Activated CD4-positive, alpha-beta T cell treated with anti-CD3 and anti-CD28 coated beads, Interleukin-2, amount 50 U/mL, for 24 hours (primary cell): ENCODE results near the gene ANP32B.
"Not testable (repeated sequence)": the region's sequence is repeated elsewhere in the genome, so short reads cannot be mapped to it uniquely, and the experiment has no call there.

Experiments used
- DNase-seq, 2 donors: peaks; one replicate each; pipeline ENCODE4 v3.0.0-alpha.2; 2020; ENCODE audit warnings: low read depth in 1 of 2, low spot score in 1 of 2

Gene ANP32B

DNA sequence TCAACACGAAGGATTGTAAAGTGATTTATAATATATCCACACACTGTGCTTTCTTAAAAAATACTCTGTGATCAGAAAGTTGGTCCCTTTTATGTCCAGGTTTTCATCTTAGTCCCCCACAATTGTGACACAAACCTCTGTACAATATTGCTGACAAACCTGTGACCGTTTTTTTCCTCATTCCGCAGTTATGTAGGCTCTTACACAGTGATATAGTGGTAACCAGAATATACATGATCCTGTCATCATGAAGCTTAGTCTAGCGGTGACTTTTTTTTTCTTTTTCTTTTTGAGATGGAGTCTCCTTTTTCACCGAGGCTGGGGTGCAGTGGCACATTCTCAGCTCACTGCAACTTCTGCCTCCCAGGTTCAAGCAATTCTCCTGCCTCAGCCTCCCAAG is 8.7 kb downstream of the ANP32B start:
- no peak for DNase-seq

GRCh38 chr9:97992219-97992618 is 9.1 kb downstream of the ANP32B start:
- DNase-seq, result no peak

GRCh38 chr9:97993000-97993399 is 9.9 kb downstream of the ANP32B start:
- no peak for DNase-seq

DNA sequence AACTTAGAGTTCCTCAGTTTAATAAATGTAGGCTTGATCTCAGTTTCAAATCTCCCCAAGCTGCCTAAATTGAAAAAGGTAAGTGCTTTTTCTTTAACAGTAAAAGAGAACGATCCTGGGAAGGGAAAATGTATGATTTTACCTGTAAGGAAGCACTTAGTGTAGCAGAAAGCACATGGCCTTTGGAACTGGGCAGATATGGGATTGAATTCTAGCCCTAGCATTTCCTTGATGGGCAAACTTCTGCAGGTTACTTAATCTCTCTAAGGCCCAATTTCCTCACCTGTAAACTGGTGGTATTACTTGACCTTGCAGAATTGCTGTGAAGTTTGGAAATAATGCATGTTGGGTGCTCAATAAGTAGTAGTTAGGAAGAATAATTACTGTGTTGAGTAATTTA is 11.6 kb downstream of the ANP32B start:
- DNase-seq, result no peak

- DNase-seq, result not testable (repeated sequence)
Measured at GRCh38 chr9:97996676-97997075, 13.5 kb downstream of the ANP32B start.

GRCh38 chr9:97997330-97998276 is 14.5 kb downstream of the ANP32B start:
- DNase-seq, result no peak

DNA sequence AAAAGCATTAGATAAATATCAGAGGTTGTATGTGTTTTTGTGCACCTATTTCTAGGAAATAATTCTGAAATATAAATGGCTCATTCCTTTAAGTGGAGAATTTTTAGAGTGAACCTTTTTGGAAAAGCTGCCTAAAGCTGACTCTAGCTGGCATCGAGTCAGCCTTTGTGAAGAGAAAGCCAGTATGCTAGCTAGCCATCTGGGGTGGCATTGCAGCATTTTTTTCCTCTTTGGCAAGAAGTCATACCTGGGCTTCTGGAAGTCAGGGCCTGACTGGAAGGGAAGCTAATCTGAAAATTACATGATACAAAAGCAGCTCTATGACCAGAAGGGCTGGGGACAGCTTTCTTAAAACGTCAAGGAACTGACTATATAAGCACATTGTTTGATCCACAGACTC is 19.7 kb downstream of the ANP32B start:
- DNase-seq, result no peak

DNA sequence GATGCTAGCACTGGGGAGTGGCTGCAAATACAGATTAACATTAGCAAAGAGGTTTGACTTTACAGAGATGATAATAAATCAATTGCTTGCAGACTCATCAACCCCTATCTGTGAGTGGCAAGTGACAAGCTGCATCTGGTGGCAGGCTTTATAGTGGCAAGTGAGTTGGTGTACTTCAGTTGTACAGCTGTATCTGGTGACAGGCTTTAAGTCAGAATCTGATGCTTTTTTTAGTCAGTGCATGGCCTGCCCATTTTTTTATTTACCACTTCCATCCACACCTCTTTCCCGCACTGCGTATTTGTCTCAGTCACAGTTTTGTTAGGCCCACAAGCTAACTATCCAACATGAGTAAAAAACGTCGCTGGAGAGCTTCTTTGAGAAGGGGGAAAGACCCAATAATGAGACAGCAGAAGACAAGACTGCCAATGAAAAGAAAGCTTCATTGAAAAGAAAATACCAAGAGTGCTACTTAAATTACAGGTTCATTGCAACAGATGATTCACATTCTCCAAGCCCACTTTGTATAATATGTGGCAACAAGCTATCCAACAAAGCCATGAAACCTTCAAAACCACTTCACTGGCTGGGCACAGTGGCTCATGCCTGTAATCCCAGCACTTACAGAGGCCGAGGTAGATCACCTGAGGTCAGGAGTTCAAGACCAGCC is 23.1 kb downstream of the ANP32B start:
- DNase-seq, result no peak

DNA sequence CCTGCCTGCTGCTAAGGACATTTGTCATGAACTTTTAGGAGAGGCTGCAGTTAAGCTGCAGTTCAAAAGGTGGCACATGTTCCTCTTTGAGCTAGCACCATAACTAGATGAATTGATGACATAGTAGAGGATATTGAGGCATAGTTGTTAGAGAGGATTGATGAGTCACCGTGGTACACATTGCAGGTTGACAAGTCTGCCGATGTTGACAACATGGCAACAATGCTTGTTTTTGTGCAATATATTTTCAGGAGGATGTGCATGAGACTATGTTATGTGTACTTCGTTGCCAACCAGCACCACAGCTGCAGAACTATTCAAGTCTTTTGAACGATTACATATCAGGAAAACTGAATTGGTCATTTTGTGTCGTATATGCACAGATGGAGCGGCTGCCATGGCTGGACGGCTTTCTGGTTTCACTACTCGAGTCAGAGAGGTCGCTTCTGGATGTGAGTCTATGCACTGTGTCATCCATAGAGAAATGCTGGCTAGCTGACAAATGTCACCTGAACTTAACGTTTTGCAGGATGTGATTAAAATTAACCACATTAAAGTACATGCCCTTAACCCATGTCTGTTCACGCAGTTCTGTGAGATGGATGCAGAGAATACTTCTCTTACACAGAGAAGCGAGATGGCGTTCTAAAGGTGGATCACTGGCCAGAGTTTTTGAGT is 24.2 kb downstream of the ANP32B start:
- no peak for DNase-seq

- no peak for DNase-seq
Measured at GRCh38 chr9:98008764-98009163, 25.6 kb downstream of the ANP32B start.

- DNase-seq, result no peak
Measured at GRCh38 chr9:98009437-98009836, 26.3 kb downstream of the ANP32B start.

GRCh38 chr9:98009936-98010335 is 26.8 kb downstream of the ANP32B start:
- DNase-seq, result no peak

- DNase-seq, result no peak
Measured at GRCh38 chr9:98010445-98010844, 27.3 kb downstream of the ANP32B start.

GRCh38 chr9:98011122-98011521 is 28.0 kb downstream of the ANP32B start:
- DNase-seq, result no peak

- no peak for DNase-seq
Measured at GRCh38 chr9:98016137-98016680, 33.1 kb downstream of the ANP32B start.

DNA sequence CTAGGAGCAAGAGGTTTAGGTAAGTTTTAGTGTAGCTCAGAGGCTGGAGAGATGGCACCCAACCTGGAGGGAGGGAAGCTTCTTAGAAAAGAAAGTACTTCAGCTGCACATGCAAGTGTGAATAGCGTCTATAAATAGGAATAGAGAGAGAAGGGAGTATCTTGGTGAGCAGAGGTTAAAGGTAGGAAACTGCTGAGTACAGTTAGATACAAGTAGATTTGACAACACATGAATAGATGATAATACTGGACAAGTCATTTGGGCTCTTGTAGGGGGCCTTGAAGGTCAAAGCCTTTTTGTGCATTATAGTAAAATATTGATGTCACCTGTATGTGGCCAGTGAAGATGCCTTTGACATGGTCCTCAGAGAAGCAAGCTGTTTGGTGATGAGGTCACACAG is 34.2 kb downstream of the ANP32B start:
- no peak for DNase-seq

- DNase-seq, result no peak
Measured at GRCh38 chr9:98018347-98018746, 35.2 kb downstream of the ANP32B start.

- DNase-seq, result no peak
Measured at GRCh38 chr9:98019098-98019497, 36.0 kb downstream of the ANP32B start.

DNA sequence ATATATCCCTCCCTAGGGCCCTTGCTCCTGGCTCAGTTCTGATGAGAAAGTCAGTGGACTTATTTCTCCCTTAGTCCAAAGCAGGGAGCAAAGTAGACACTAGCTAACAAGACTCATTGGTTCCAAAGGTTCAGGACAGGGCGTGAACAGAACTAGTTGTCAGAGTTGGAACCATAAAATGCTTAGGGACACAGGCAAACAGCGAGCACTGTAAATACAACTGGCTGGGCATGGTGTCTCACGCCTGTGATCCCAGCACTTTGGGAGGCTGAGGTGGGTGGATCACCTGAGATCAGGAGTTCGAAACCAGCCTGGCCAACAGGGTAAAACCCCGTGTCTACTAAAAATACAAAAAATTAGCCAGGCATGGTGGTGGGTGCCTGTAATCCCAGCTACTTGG is 36.7 kb downstream of the ANP32B start:
- DNase-seq, result not testable (repeated sequence)

DNA sequence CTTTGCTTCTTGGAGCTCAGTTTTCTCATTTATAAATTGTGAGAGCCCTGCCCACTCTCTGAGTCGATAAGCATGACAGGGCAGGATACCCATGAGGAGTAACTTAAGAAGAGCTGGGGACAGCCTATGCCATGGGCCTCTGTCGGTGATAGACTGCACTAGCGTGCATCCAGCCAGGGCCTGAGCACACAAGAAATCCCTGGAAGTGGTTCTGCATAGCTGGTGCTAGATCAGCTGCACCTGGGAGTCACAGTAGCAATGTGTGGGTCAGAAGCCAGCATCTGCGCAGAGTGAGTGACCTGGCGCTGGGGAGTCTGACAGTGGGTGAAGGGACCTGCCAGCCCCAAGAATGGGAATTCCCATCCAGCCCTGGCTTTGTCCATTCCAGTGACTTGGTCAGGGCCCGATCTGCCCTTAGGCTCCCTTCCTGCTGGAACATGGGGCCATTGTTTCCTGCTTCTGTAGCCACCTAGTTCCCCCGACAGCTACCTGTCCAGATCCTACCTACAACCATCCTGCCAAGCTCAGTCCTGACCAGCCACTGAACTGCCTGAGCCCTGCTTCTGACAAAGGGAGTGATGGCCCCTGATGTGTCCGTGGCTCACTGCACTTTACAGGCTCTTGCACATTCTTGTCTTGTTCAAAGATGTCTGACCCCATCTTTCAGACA is 37.5 kb downstream of the ANP32B start:
- DNase-seq, result no peak
